A673 (cell line): ENCODE results near the gene MAP3K21. TPM values are rescaled to one million over a fixed set of nuclear protein-coding genes. Genes with fewer than 3 reads are reported as not detected.

ENCODE experiments used
- BruUV-seq: library from RNA; stranded (reverse); fragments of 400-500 nt; replicated peaks from 2 replicates; lab custom pipeline; 2021; lab: Mats Ljungman, UMichigan
- CTCF ChIA-PET: fragments of 300-600 bp; sonication (Branson Sonifier 250); formaldehyde crosslinking; loops from one replicate; lab custom pipeline; 2022; ENCODE audit warnings: antibody characterized with exemption; lab: Charles Lee
- POLR2A ChIA-PET: fragments of 300-600 bp; sonication (Branson Sonifier 250); formaldehyde crosslinking; loops from one replicate; lab custom pipeline; 2022; ENCODE audit warnings: antibody characterized with exemption; ENCODE audit not compliant: low non-redundant PET; lab: Charles Lee
- DNase-seq: peaks from one replicate; pipeline ENCODE4 v3.0.0-alpha.2; 2015; ENCODE audit warnings: low spot score
- H3K27ac ChIP-seq: fragments of 200-600 bp; sonication (generic); 2 replicates; pipeline ENCODE4 v1.5.1; 2016; ENCODE audit warnings: mixed run types, low read depth, mild to moderate bottlenecking, mixed read lengths, antibody characterized with exemption, low read length; ENCODE audit not compliant: poor library complexity, severe bottlenecking
- H3K27me3 ChIP-seq: fragments of 200-600 bp; sonication (generic); replicated peaks from 2 replicates; pipeline ENCODE4 v1.6.1; 2017; ENCODE audit warnings: mixed run types, low read depth, mild to moderate bottlenecking, mixed read lengths, antibody characterized with exemption, low read length; ENCODE audit not compliant: insufficient read depth, poor library complexity
- H3K36me3 ChIP-seq: fragments of 200-600 bp; sonication (generic); 2 replicates; pipeline ENCODE4 v1.6.1; 2016; ENCODE audit warnings: mixed run types, mild to moderate bottlenecking, mixed read lengths, antibody characterized with exemption, low read length; ENCODE audit not compliant: insufficient read depth, poor library complexity, severe bottlenecking
- H3K4me1 ChIP-seq: fragments of 200-600 bp; sonication (generic); 2 replicates; pipeline ENCODE4 v1.6.1; 2017; ENCODE audit warnings: mixed run types, mild to moderate bottlenecking, mixed read lengths, antibody characterized with exemption, low read length; ENCODE audit not compliant: insufficient read depth, poor library complexity, severe bottlenecking
- H3K4me3 ChIP-seq: fragments of 200-600 bp; sonication (generic); 2 replicates; pipeline ENCODE4 v1.5.1; 2016; ENCODE audit warnings: low read depth, mixed run types, mild to moderate bottlenecking, mixed read lengths, low read length; ENCODE audit not compliant: poor library complexity, severe bottlenecking
- H3K9me3 ChIP-seq: fragments of 200-600 bp; sonication (generic); 2 replicates; pipeline ENCODE4 v1.6.1; 2016; ENCODE audit warnings: mixed run types, low read depth, mild to moderate bottlenecking, mixed read lengths, antibody characterized with exemption, low read length; ENCODE audit not compliant: poor library complexity, severe bottlenecking
- EZH2 ChIP-seq: fragments of 200-600 bp; sonication (generic); IDR thresholded peaks from 2 replicates; pipeline ENCODE4 v1.6.1; 2017; ENCODE audit warnings: borderline replicate concordance, low read depth, mild to moderate bottlenecking, mixed read lengths, antibody characterized with exemption, low read length; ENCODE audit not compliant: poor library complexity, severe bottlenecking
- intact Hi-C: fragments of 100-400 bp; cut with micrococcal nuclease; formaldehyde crosslinking; loops from one replicate; pipeline ENCODE4 v1.10.0; 2022; ENCODE audit not compliant: unreplicated experiment
- total RNA-seq: library from RNA; stranded (reverse); gene quantifications from 2 replicates; pipeline ENCODE4 v1.2.3, GENCODE V29; 2021
- TF ChIP-seq, protein P1 (sequence below): fragments of 300-800, 200-600 bp; sonication (generic); conservative IDR thresholded peaks from 2 replicates; pipeline ENCODE4 v1.5.1; 2017; ENCODE audit warnings: low read depth, mild to moderate bottlenecking, antibody characterized with exemption, low read length, moderate library complexity, mixed read lengths

The MAP3K21 gene
- total RNA-seq, 1 experiment from 2014 or later, result 0.88 TPM

DNA sequence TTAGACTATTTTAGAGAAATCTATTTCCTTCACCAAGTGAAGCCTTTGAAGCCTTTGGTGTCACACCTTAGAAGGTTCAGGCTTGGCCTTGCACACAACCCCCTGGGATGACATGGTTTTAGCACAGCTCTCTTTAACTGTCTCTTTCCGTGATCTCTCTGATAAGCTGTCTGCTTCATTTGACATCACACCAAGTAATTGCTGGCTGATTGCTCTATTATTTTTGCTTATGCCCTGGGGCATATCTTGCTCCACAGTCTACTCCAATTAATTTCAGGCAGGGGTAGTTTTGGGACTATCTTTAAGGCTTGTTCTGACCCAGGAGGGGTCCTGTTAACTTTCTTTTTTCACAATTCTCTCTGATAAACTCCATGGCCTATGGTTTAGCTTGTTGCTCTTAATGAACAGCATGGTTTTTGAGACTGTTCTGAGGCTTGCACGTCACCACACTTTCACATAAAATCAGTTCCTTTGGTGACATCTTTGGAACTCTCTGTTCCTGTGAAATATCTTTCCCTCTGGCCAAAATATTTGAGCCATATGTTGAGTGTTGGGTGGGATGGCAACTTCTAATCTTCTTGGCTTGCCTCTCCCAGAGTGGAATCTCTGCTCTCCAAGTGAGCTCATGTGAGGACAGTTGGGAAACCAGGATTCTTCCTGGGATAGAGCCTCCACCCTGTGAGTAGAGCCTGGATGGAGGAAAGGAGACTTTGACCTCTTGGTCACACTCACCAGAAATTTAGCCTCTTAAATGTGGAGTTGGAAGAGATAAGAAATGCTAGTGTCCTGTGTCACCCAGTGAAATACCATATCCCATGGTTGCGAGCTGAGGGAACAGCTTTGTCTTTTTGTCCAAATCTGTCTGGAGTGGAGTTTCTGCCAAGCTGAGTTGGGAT is 63.6 kb downstream of the MAP3K21 start:
- POLR2A ChIA-PET, result no interaction called here
- Histone ChIP-seq H3K4me1 (no peaks in the 10 kb centered on the region), H3K36me3 (no peaks in the 10 kb centered on the region), H3K27me3 (no peaks in the 10 kb centered on the region), H3K4me3 (no peak overlapping the region), H3K9me3 (no peaks in the 10 kb centered on the region), H3K27ac (no peak overlapping the region)
- no peak for TF ChIP-seq EZH2
- TF ChIP-seq, protein P1, sequence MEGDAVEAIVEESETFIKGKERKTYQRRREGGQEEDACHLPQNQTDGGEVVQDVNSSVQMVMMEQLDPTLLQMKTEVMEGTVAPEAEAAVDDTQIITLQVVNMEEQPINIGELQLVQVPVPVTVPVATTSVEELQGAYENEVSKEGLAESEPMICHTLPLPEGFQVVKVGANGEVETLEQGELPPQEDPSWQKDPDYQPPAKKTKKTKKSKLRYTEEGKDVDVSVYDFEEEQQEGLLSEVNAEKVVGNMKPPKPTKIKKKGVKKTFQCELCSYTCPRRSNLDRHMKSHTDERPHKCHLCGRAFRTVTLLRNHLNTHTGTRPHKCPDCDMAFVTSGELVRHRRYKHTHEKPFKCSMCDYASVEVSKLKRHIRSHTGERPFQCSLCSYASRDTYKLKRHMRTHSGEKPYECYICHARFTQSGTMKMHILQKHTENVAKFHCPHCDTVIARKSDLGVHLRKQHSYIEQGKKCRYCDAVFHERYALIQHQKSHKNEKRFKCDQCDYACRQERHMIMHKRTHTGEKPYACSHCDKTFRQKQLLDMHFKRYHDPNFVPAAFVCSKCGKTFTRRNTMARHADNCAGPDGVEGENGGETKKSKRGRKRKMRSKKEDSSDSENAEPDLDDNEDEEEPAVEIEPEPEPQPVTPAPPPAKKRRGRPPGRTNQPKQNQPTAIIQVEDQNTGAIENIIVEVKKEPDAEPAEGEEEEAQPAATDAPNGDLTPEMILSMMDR, result no peak
- CTCF ChIA-PET, result no interaction called here
- no peak for DNase-seq
- intact Hi-C loops, result loop anchor here (10.0 kb wide), 1 partner anchor 404 kb away; no protein-coding TSS in a partner anchor
- no TSS peak for BruUV-seq

DNA sequence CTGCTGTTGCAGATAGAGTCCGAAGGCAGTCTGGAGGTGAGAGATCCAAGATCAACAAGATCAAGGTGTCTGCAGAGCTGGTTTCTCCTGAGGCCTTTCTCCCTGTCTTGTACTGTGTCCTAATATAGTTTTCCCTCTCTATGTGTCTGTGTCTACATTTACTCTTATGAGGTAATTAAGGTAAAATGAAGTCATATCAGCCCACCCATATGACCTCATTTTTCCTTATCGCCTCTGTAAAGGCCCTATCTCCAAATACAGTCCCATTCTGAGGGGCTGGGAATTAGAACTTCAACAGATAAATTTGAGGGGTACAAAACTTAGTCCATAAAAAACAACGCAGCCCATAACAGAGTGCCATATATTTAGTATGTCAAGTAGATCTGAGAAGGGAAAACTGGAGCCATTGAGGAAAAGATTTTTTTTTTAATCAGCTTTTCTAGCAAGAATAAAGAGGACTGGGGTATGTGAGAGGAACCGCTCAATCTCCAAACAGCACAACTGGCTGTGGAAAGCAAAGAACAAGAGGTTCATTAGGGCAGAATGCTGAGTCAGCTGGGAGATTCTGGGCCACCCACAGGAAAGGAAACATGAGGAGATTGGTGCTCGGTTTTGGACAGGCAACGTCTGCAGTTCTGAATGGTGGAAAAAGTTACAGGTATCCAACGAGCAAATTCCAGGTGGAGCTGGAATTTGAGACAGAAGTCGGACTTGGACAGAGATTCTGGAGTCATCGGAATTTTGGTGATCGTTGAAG is 65.7 kb downstream of the MAP3K21 start:
- intact Hi-C loops, result loop anchor here (10.0 kb wide), 1 partner anchor 402 kb away; no protein-coding TSS in a partner anchor
- no peak overlapping the region for H3K27ac ChIP-seq
- no TSS peak for BruUV-seq
- H3K4me1 ChIP-seq, result no peaks in the 10 kb centered on the region
- no peaks in the 10 kb centered on the region for H3K36me3 ChIP-seq
- ChIA-PET POLR2A (no interaction called here), CTCF (interaction anchor here (0.5 kb wide), 1 partner anchor 20 kb away, joined by 3 read pairs; no protein-coding TSS in a partner anchor)
- no peak overlapping the region for H3K4me3 ChIP-seq
- DNase-seq, result no peak
- H3K27me3 ChIP-seq, result no peaks in the 10 kb centered on the region
- H3K9me3 ChIP-seq, result no peaks in the 10 kb centered on the region
- TF ChIP-seq, protein P1, result no peak
- no peak for TF ChIP-seq EZH2

DNA sequence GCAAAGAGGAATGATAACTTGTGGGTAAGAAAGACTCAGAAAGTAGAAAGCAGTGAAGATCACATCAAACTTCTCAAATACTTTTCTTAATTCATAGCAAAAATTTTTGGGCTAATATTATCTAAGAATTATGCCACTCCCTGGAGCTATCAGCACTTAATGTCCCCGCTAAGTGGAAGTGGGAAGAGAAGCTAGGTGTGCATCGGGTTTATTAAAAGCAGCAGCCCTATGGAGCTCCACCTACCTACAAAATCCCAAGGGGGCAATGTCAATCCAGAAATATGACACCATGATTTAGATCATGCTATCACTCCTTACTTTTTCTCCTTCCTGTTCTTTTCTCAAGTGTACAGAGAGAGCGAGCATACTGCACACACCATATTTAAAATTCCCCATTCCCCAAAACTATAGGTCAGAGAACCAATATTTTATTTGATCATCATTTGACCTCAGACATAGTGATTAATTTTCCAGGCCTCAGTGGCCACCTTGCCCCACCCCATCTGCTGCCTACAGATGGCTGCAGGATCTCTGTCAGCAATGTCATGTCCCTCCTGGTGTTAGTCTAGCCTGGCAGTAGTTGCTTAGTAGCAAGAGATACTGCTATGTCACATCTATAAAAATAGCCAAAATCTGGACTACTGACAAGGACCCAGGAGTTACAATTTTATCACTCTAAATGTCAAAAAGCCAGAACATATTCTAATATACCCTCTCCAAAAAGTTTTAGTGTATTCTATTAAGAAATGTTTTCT is 66.6 kb downstream of the MAP3K21 start:
- intact Hi-C loops, result loop anchor here (2.0 to 10.0 kb wide), 2 partner anchors 401 to 671 kb away; no protein-coding TSS in a partner anchor
- no peak overlapping the region for H3K4me3 ChIP-seq
- no peaks in the 10 kb centered on the region for H3K36me3 ChIP-seq
- no peaks in the 10 kb centered on the region for H3K4me1 ChIP-seq
- BruUV-seq, result no TSS peak
- H3K27me3 ChIP-seq, result no peaks in the 10 kb centered on the region
- CTCF ChIA-PET, result no interaction called here
- H3K27ac ChIP-seq, result no peak overlapping the region
- POLR2A ChIA-PET, result no interaction called here
- no peaks in the 10 kb centered on the region for H3K9me3 ChIP-seq
- no peak for DNase-seq
- TF ChIP-seq, protein P1, result no peak
- TF ChIP-seq EZH2, result no peak
